SJSA1 (cell line): Measurements from ENCODE around the gene HYAL4. TPM values are rescaled to one million over a fixed set of nuclear protein-coding genes. Genes with fewer than 3 reads are reported as not detected.
"Not testable (repeated sequence)": the region's sequence is repeated elsewhere in the genome, so short reads cannot be mapped to it uniquely, and the experiment has no call there.

ENCODE experiments used
- DNase-seq, 2 experiments: peaks; one replicate each; pipeline ENCODE4 v3.0.0-alpha.2; 2015 to 2020; ENCODE audit warnings: low spot score in 2 of 2, low read depth in 1 of 2
- H3K27ac ChIP-seq: fragments of 250-450 bp; sonication (Bioruptor Pico); 2 replicates; pipeline ENCODE4 v1.5.1; 2020; ENCODE audit warnings: mild to moderate bottlenecking, moderate library complexity
- H3K27me3 ChIP-seq: fragments of 250-450 bp; sonication (Bioruptor Pico); replicated peaks from 2 replicates; pipeline ENCODE4 v1.5.1; 2020; ENCODE audit warnings: mild to moderate bottlenecking, moderate library complexity
- H3K36me3 ChIP-seq: fragments of 250-450 bp; sonication (Bioruptor Pico); 2 replicates; pipeline ENCODE4 v1.5.1; 2020; ENCODE audit warnings: mild to moderate bottlenecking
- H3K4me1 ChIP-seq: fragments of 250-450 bp; sonication (Bioruptor Pico); replicated peaks from 2 replicates; pipeline ENCODE4 v1.6.1; 2021; ENCODE audit warnings: mild to moderate bottlenecking
- H3K4me3 ChIP-seq: fragments of 250-450 bp; sonication (Bioruptor Pico); 2 replicates; pipeline ENCODE4 v1.5.1; 2020; ENCODE audit warnings: mild to moderate bottlenecking
- H3K9me3 ChIP-seq: fragments of 250-450 bp; sonication (Bioruptor Pico); replicated peaks from 2 replicates; pipeline ENCODE4 v1.5.1; 2020; ENCODE audit warnings: mild to moderate bottlenecking
- total RNA-seq: library from RNA; depleted of rRNA; stranded (reverse); fragments of >200 nt; shearing (Covaris generic); gene quantifications from 2 replicates; pipeline ENCODE4 v1.2.3, GENCODE V29; 2014; rRNA removed

Gene HYAL4
- total RNA-seq, 1 experiment from 2014 or later = not detected

DNA sequence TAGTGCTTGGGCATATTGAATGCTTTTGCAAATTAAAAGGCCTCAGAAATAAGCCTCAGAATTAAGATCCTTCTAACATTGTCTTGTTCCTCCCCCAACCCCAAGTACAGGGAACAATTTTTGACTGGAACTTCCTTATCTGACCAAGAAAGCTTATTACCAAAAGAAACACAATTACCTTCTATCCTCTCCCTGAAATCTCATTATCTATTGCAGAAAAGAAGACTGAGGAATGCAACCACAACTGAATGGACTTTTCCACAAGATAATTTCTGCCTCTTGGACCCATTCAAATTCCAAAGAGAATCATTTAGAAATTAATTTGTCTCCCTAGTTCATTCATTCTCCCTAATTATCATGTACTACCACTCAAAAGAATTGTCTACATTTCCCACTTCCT is 43.2 kb downstream of the HYAL4 start:
- no peaks in the 10 kb centered on the region for H3K36me3 ChIP-seq
- H3K27ac ChIP-seq = no peak overlapping the region
- H3K9me3 ChIP-seq = no peaks in the 10 kb centered on the region
- H3K4me3 ChIP-seq = no peak overlapping the region
- H3K4me1 ChIP-seq = no peaks in the 10 kb centered on the region
- H3K27me3 ChIP-seq = peaks cover 5% of the 10 kb centered on the region; the same call in 1 of the 2 replicates
- no peak for DNase-seq

DNA sequence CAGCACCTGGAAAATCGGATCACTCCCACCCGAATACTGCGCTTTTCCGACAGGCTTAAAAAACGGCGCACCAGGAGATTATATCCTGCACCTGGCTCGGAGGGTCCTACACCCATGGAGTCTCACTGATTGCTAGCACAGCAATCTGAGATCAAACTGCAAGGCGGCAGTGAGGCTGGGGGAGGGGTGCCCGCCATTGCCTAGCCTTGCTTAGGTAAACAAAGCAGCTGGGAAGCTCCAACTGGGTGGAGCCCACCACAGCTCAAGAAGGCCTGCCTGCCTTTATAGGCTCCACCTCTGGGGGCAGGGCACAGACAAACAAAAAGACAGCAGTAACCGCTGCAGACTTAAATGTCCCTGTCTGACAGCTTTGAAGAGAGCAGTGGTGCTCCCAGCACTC is 49.8 kb downstream of the HYAL4 start:
- not testable (repeated sequence) for H3K27me3 ChIP-seq, H3K9me3 ChIP-seq, H3K4me3 ChIP-seq, H3K27ac ChIP-seq, DNase-seq, H3K4me1 ChIP-seq, H3K36me3 ChIP-seq

DNA sequence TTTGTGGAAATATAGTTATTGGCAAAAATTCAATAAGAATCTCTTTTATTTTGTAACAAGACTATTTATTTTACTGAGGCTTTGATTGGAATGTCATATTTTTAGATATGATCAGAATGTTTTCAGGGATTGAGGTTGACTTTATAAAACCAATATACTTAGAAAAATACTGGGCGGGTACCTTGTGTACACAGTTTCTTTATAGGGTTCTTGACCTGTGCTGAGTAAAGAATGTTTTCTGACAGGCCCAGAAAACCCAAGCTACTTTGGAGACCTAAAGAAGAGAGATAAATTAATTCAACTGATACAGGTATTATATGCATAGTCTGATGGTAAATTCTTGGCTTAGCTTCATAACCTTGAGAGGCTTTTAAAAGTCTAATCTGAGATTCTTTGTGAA is 56.1 kb downstream of the HYAL4 start:
- H3K4me3 ChIP-seq = no peak overlapping the region
- H3K9me3 ChIP-seq = no peaks in the 10 kb centered on the region
- H3K27ac ChIP-seq = no peak overlapping the region
- no peaks in the 10 kb centered on the region for H3K36me3 ChIP-seq
- no peaks in the 10 kb centered on the region for H3K27me3 ChIP-seq
- no peaks in the 10 kb centered on the region for H3K4me1 ChIP-seq
- no peak for DNase-seq

DNA sequence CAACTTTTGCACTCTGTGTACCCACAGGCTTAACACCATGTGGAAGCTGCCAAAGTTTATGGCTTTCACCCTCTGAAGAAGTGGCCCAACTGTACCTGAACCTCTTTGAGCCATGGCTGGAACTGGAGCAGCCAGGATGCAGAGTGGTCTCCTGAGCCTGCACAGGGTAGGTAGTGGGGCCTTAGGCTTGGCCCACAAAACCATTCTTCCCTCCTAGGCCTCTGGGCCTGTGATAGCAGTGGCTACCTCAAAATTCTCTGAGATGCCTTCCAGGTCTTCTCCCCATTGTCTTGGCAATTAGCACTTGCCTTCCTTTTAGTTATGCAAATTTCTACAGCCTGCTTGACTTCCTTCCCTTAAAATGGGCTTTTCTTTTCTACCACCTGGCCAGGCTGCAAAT is 60.7 kb downstream of the HYAL4 start:
- H3K4me3 ChIP-seq = no peak overlapping the region
- no peaks in the 10 kb centered on the region for H3K27me3 ChIP-seq
- DNase-seq = no peak
- no peaks in the 10 kb centered on the region for H3K4me1 ChIP-seq
- no peak overlapping the region for H3K27ac ChIP-seq
- no peaks in the 10 kb centered on the region for H3K36me3 ChIP-seq
- H3K9me3 ChIP-seq = no peaks in the 10 kb centered on the region

DNA sequence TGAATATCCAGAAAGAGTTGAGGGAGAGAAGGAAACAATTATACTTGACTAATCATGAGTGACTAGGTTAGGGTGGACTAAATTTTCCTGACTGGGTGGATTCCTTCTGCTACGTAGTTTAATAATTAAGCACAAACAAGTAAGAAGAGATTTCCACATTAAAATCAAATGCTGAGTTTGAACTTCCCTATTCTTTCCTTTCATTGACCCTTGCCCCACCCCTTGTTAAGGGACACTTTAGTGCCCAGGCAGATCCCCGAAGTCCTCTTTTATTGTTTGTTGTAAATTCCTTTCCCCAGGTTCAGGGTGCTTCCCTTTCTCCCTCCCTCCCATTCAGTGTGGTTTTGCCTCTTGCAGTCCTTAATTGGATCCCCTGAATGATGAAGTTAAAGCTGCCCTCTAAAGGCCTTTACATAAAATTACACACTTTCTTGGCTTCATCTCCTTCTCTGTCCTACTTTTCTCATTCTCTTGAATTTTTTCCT is 71.3 kb downstream of the HYAL4 start:
- H3K27me3 ChIP-seq = no peaks in the 10 kb centered on the region
- no peaks in the 10 kb centered on the region for H3K4me1 ChIP-seq
- no peak overlapping the region for H3K27ac ChIP-seq
- H3K9me3 ChIP-seq = no peaks in the 10 kb centered on the region
- no peaks in the 10 kb centered on the region for H3K36me3 ChIP-seq
- no peak for DNase-seq
- no peak overlapping the region for H3K4me3 ChIP-seq

DNA sequence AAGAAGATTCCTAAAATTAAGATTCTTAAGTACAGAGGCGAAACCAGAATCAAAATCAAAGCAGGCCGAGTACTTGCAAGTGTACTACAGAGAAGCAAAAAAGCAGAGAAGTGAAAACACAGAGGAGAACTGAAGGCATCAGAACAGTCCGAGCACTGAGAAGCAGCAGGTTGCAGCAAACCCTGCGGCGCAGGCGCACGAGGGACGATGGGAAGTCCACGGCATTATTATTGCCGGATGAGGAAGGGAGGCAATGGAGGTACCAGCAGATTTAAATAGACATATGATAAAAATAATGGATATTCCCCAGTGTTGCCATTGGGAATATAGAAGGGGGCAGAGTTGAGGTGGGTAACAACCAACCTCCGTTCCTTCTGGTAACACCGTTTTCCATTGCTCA is 72.9 kb downstream of the HYAL4 start:
- Histone ChIP-seq H3K4me3 (no peak overlapping the region), H3K36me3 (no peaks in the 10 kb centered on the region), H3K27me3 (no peaks in the 10 kb centered on the region), H3K9me3 (no peaks in the 10 kb centered on the region), H3K4me1 (no peaks in the 10 kb centered on the region), H3K27ac (no peak overlapping the region)
- DNase-seq = no peak

DNA sequence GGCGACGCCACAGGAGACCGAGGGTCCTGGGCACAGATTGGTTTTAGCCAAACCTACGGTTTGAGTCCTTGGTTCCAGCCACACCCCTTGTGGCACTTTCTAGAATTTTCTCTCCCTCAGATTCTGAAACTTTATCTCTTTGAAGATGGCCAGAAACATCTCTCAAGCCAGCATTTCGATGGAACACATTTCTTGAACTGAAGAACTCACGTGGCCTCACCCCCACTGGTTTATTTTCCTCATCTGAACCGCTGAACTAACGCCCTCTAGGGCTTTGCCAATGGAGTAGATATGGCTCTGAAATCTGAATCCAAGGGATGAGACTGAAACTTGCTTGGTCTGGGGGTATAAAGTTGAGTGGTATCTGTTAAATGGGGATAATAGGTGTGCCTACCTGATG is 73.3 kb downstream of the HYAL4 start:
- H3K4me1 ChIP-seq = no peaks in the 10 kb centered on the region
- H3K27me3 ChIP-seq = no peaks in the 10 kb centered on the region
- no peak overlapping the region for H3K4me3 ChIP-seq
- no peaks in the 10 kb centered on the region for H3K9me3 ChIP-seq
- no peak overlapping the region for H3K27ac ChIP-seq
- no peaks in the 10 kb centered on the region for H3K36me3 ChIP-seq
- no peak for DNase-seq

DNA sequence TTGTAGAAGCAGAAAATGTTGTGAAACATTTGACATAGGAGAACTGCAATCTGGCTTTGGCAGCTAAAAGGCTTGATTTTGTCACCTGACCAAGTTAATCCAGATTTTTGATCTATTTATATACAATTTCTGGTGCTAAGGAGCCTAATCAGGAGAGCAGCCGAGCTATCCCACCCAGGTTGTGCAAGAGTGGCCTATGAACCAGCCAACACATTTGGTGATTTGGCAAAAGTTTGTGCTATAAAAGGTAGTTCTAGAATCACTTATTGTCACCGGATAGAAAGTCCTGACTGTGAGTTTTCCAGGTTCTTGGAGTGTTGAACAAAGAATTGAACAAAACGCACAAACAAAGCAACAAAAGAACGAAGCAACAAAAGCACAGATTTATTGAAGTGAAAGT is 78.6 kb downstream of the HYAL4 start:
- Histone ChIP-seq H3K27me3 (no peaks in the 10 kb centered on the region), H3K4me3 (no peak overlapping the region), H3K9me3 (no peaks in the 10 kb centered on the region), H3K4me1 (no peaks in the 10 kb centered on the region), H3K27ac (no peak overlapping the region), H3K36me3 (no peaks in the 10 kb centered on the region)
- no peak for DNase-seq

DNA sequence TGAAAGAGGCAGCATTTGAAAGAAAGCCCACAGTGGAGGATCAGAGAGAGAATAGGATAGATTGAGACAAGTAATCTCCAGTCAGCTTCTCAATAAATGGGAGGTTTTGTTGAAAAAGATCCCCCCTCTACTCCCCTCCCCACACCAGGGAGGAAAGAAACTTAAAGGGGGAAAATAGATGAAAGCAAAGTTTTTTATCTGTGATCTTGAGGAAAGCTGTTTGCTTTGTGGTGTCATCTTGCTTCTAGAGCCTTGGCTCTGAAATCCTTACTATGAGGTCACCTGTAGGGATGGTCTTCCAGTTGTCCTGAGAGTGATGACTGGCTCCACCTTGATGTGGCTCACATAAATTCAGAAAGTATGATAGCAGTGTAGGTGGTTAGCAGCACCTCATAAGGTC is 80.0 kb downstream of the HYAL4 start, which contains the start of gene SPAM1:
Gene SPAM1, plus strand, starts transcription at position 301 of the 400 bp plus-strand sequence. CDS start 28,330 bp downstream, outside the sequence.
- DNase-seq = no peak
- H3K9me3 ChIP-seq = no peaks in the 10 kb centered on the region
- no peak within 1 kb of the TSS for H3K27ac ChIP-seq
- H3K4me1 ChIP-seq = no peaks in the 10 kb centered on the region
- H3K4me3 ChIP-seq = no peak within 1 kb of the TSS
- no peaks in the 10 kb centered on the region for H3K36me3 ChIP-seq
- no peaks in the 10 kb centered on the region for H3K27me3 ChIP-seq

Other genes with a start within 250 kb of the HYAL4 start
- gene ASB15, start 243.3 kb upstream of the HYAL4 start, total RNA-seq = 1.0 and 1.4 TPM in 2 replicates
- gene LMOD2, start 189.3 kb upstream of the HYAL4 start, total RNA-seq = not detected in 2 replicates
- 6.4 and 10.7 TPM in 2 replicates for gene WASL, start 96.2 kb upstream of the HYAL4 start, total RNA-seq
- gene SPAM1, start 80.1 kb downstream of the HYAL4 start, total RNA-seq = not detected in 2 replicates
- not detected in 2 replicates for gene TMEM229A, start 187.9 kb downstream of the HYAL4 start, total RNA-seq